GM12878 (cell line): Measurements from ENCODE around the gene SLC1A7. TPM values are rescaled to one million over a fixed set of nuclear protein-coding genes. Genes with fewer than 3 reads are reported as not detected.

Experiments
- ATAC-seq: fragments of 200-7000 bp; cut with Tn5 transposase; 3 replicates; pipeline ENCODE4 v1.9.1; 2020; ENCODE audit warnings: mild to moderate bottlenecking, moderate library complexity
- BruUV-seq: library from RNA; stranded (reverse); fragments of 400-500 nt; replicated peaks from 2 replicates; lab custom pipeline; 2021; lab: Mats Ljungman, UMichigan
- CTCF ChIA-PET: fragments of 300-600 bp; sonication (Branson Sonifier 250); formaldehyde crosslinking; extraction: SDS; loops from one replicate; lab custom pipeline; 2021; ENCODE audit warnings: inconsistent platforms; lab: Yijun Ruan, JAX
- POLR2A ChIA-PET: fragments of 350-600 bp; formaldehyde crosslinking; extraction: SDS; loops from one replicate; lab custom pipeline; 2021; ENCODE audit warnings: inconsistent platforms; lab: Charles Lee
- RAD21 ChIA-PET: fragments of 300-600 bp; sonication (Branson Sonifier 250); formaldehyde crosslinking; loops from one replicate; lab custom pipeline; 2023; ENCODE audit warnings: antibody characterized with exemption; ENCODE audit not compliant: unreplicated experiment; lab: Charles Lee
- SMC1A ChIA-PET: fragments of 300-600 bp; sonication (Branson Sonifier 250); formaldehyde crosslinking; loops from one replicate; lab custom pipeline; 2023; ENCODE audit not compliant: unreplicated experiment, uncharacterized antibody; lab: Charles Lee
- DNase-seq: peaks from one replicate; pipeline ENCODE4 v3.0.0-alpha.2; 2011; ENCODE audit warnings: low read depth, low spot score
- FAIRE-seq: peaks from 3 replicates; lab custom pipeline; 2011; peaks lifted over from hg19 to GRCh38; lab: Jason Lieb, UNC
- H2AFZ ChIP-seq: 2 replicates; pipeline ENCODE4 v1.6.0; 2011; ENCODE audit warnings: low read depth, low read length, control low read depth; ENCODE audit not compliant: control insufficient read depth
- H3K27ac ChIP-seq: 2 replicates; pipeline ENCODE4 v1.5.1; 2011; ENCODE audit warnings: control low read depth; ENCODE audit not compliant: control insufficient read depth, insufficient read depth
- H3K27me3 ChIP-seq, 2 experiments: replicated peaks in 1 of 2; 2 replicates each; pipeline versions ENCODE4 v1.6.0 to v1.6.1; 2011; ENCODE audit warnings: low read length in 1 of 2; ENCODE audit not compliant: control insufficient read depth in 2 of 2, insufficient read depth in 2 of 2
- H3K36me3 ChIP-seq, 2 experiments: 2 replicates each; pipeline ENCODE4 v1.5.1; 2011; ENCODE audit warnings: low read length in 1 of 2; ENCODE audit not compliant: control insufficient read depth in 2 of 2, insufficient read depth in 2 of 2
- H3K4me1 ChIP-seq: 2 replicates; pipeline ENCODE4 v1.6.1; 2011; ENCODE audit warnings: mild to moderate bottlenecking, low read length, moderate library complexity, mixed read lengths; ENCODE audit not compliant: control insufficient read depth, insufficient read depth
- H3K4me2 ChIP-seq: 2 replicates; pipeline ENCODE4 v1.6.0; 2011; ENCODE audit warnings: control low read depth; ENCODE audit not compliant: control insufficient read depth, insufficient read depth
- H3K4me3 ChIP-seq: fragments of 200-600 bp; sonication (generic); 2 replicates; pipeline ENCODE4 v1.5.1; 2016
- H3K79me2 ChIP-seq: 2 replicates; pipeline ENCODE4 v1.6.0; 2011; ENCODE audit warnings: low read length; ENCODE audit not compliant: control insufficient read depth, insufficient read depth
- H3K9ac ChIP-seq: 2 replicates; pipeline ENCODE4 v1.8.0; 2011; ENCODE audit warnings: low read length, control low read depth, mixed read lengths; ENCODE audit not compliant: control insufficient read depth, insufficient read depth
- H3K9me3 ChIP-seq: replicated peaks from 3 replicates; pipeline ENCODE4 v1.5.1; 2011; ENCODE audit warnings: mild to moderate bottlenecking, low read length; ENCODE audit not compliant: control insufficient read depth, insufficient read depth
- H4K20me1 ChIP-seq: 2 replicates; pipeline ENCODE4 v1.6.0; 2011; ENCODE audit not compliant: control insufficient read depth, insufficient read depth
- CUX1 ChIP-seq: IDR thresholded peaks from 2 replicates; pipeline ENCODE4 v1.6.1; 2012; ENCODE audit warnings: improper control_type of control experiment, low read depth, low read length; ENCODE audit not compliant: insufficient replicate concordance
- EED ChIP-seq: sonication (generic); IDR thresholded peaks from 2 replicates; pipeline ENCODE4 v1.6.1; 2016; ENCODE audit warnings: antibody characterized with exemption, low read depth
- EGR1 ChIP-seq, 2 experiments: IDR thresholded peaks; 1 replicate in 1 of 2; 2 replicates in 1 of 2; pipeline ENCODE4 v1.6.1; 2011 to 2012; ENCODE audit warnings: low read depth in 2 of 2, low read length in 2 of 2, borderline replicate concordance in 1 of 2, mild to moderate bottlenecking in 1 of 2, moderate library complexity in 1 of 2
- IKZF1 ChIP-seq: fragments of 450-650 bp; conservative IDR thresholded peaks from 2 replicates; pipeline ENCODE4 v1.6.1; 2017; ENCODE audit warnings: antibody characterized with exemption, mild to moderate bottlenecking
- IRF5 ChIP-seq: fragments of 450-650 bp; IDR thresholded peaks from 2 replicates; pipeline ENCODE4 v1.6.1; 2017; ENCODE audit warnings: borderline replicate concordance
- KDM1A ChIP-seq: fragments of 200-600 bp; sonication (generic); IDR thresholded peaks from 2 replicates; pipeline ENCODE4 v1.6.1; 2016; ENCODE audit warnings: borderline replicate concordance
- KLF5 ChIP-seq: fragments of 450-650 bp; IDR thresholded peaks from 2 replicates; pipeline ENCODE4 v1.6.1; 2014; ENCODE audit warnings: mild to moderate bottlenecking; ENCODE audit not compliant: partially characterized antibody
- MXI1 ChIP-seq: fragments of 150-350 bp; IDR thresholded peaks from 2 replicates; pipeline ENCODE4 v1.6.1; 2011; ENCODE audit warnings: low read depth, mild to moderate bottlenecking, inconsistent platforms, low read length, improper control_type of control experiment
- NFXL1 ChIP-seq: fragments of 450-650 bp; IDR thresholded peaks from 2 replicates; pipeline ENCODE4 v1.6.1; 2017; ENCODE audit warnings: antibody characterized with exemption, mild to moderate bottlenecking, borderline replicate concordance
- SIN3A ChIP-seq: IDR thresholded peaks from 2 replicates; pipeline ENCODE4 v1.6.1; 2012; ENCODE audit warnings: low read depth, low read length, improper control_type of control experiment
- SREBF1 ChIP-seq: IDR thresholded peaks from 2 replicates; pipeline ENCODE4 v1.6.1; 2012; ENCODE audit warnings: mild to moderate bottlenecking, low read length
- SUPT20H ChIP-seq: IDR thresholded peaks from 2 replicates; pipeline ENCODE4 v1.6.1; 2011; ENCODE audit warnings: low read depth, mild to moderate bottlenecking, low read length, moderate library complexity, borderline replicate concordance; ENCODE audit not compliant: control insufficient read depth
- ZNF622 ChIP-seq: fragments of 450-650 bp; IDR thresholded peaks from 2 replicates; pipeline ENCODE4 v1.6.1; 2017; ENCODE audit warnings: mild to moderate bottlenecking, inconsistent platforms
- ZZZ3 ChIP-seq: IDR thresholded peaks from 2 replicates; pipeline ENCODE4 v1.6.1; 2011; ENCODE audit warnings: low read depth; ENCODE audit not compliant: control insufficient read depth, insufficient read length
- WGBS: methylation state at CpG from one replicate; pipeline ENCODE4 v1.1.6; 2016; ENCODE audit warnings: low lambda C conversion rate; ENCODE audit not compliant: insufficient replicate concordance, insufficient coverage; ENCODE audit errors: missing lambda C conversion rate; 5-methylcytosine and 5-hydroxymethylcytosine counted together
- in situ Hi-C: fragments of 300-500 bp; cut with MboI; formaldehyde crosslinking; loops from 9 replicates; pipeline ENCODE4 v1.14.3; 2018; ENCODE audit warnings: mixed read lengths
- intact Hi-C: fragments of 100-400 bp; cut with micrococcal nuclease; formaldehyde crosslinking; loops from one replicate; pipeline ENCODE4 v1.14.2; 2022; ENCODE audit not compliant: unreplicated experiment
- polyA plus RNA-seq, 11 experiments: library from polyadenylated mRNA; depleted of rRNA in 4 of 11; unstranded in 6 of 11; stranded (reverse) in 5 of 11; fragments of >200 nt; fragmentation: Nextera tagmentation in 4 of 11; fragmentation: Illumina TruSeq in 1 of 11; extraction: Ambion mirVana in 4 of 11; extraction: Trizol in 1 of 11; gene quantifications; 1 replicate in 1 of 11; 2 replicates in 10 of 11; pipeline versions ENCODE4 v1.2.1 to v1.2.3, GENCODE V29; 2011 to 2016; ENCODE audit warnings: inconsistent platforms in 2 of 11, missing spikeins in 2 of 11, low read depth in 1 of 11
- total RNA-seq, 4 experiments: library from RNA; depleted of rRNA in 3 of 4; stranded (reverse); fragments of >200 nt in 3 of 4; fragmentation: Illumina TruSeq in 1 of 4; extraction: Trizol in 1 of 4; gene quantifications; 2 replicates each; pipeline versions ENCODE4 v1.2.1 to v1.2.3, GENCODE V29; 2013 to 2021
- TF ChIP-seq, protein P1 (sequence below): fragments of 450-650 bp; IDR thresholded peaks from 2 replicates; pipeline ENCODE4 v1.6.1; 2017; ENCODE audit warnings: antibody characterized with exemption, mild to moderate bottlenecking, moderate library complexity
- TF ChIP-seq, protein P2 (sequence below): IDR thresholded peaks from 2 replicates; pipeline ENCODE4 v1.6.1; 2012; ENCODE audit warnings: low read depth, low read length, improper control_type of control experiment

Gene SLC1A7
- total and polyA plus RNA-seq, 10 of the 15 experiments (the other 5 are each of a cell fraction or from before 2014, with no cell fraction given): not detected

DNA sequence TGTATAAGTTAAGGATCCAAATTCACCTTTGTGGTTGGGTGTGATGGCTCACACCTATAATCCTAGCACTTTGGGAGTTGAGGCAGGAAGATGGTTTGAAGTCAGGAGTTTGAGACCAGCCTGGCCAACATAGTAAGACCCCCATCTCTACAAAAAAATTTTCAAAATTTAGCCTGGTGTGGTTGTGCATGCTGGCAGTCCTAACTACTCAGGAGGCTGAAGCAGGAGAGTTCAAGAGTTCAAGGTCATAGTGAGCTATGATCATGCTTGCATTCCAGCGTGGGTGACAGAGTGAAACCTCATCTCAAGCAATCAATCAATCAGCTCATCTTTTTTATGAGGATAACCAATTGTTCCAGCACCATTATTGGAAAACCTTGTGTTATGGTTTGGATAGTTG, 16.5 kb upstream of the SLC1A7 start:
- H3K9ac ChIP-seq: no peak overlapping the region
- H4K20me1 ChIP-seq: no peaks in the 10 kb centered on the region
- POLR2A ChIA-PET: no interaction called here
- RAD21 ChIA-PET: no interaction called here
- TF ChIP-seq ZZZ3 (no peak), CUX1 (no peak), KDM1A (no peak), MXI1 (no peak), NFXL1 (no peak), EGR1 (IDR thresholded peaks at IDR 0.05; ENCODE audit: borderline replicate concordance in 1 of 2, low read depth in 2 of 2, low read length in 2 of 2) (no peak), SREBF1 (no peak), KLF5 (no peak), SUPT20H (no peak), IRF5 (no peak), ZNF622 (no peak), IKZF1 (no peak), EED (no peak), SIN3A (no peak)
- TF ChIP-seq, protein P1, sequence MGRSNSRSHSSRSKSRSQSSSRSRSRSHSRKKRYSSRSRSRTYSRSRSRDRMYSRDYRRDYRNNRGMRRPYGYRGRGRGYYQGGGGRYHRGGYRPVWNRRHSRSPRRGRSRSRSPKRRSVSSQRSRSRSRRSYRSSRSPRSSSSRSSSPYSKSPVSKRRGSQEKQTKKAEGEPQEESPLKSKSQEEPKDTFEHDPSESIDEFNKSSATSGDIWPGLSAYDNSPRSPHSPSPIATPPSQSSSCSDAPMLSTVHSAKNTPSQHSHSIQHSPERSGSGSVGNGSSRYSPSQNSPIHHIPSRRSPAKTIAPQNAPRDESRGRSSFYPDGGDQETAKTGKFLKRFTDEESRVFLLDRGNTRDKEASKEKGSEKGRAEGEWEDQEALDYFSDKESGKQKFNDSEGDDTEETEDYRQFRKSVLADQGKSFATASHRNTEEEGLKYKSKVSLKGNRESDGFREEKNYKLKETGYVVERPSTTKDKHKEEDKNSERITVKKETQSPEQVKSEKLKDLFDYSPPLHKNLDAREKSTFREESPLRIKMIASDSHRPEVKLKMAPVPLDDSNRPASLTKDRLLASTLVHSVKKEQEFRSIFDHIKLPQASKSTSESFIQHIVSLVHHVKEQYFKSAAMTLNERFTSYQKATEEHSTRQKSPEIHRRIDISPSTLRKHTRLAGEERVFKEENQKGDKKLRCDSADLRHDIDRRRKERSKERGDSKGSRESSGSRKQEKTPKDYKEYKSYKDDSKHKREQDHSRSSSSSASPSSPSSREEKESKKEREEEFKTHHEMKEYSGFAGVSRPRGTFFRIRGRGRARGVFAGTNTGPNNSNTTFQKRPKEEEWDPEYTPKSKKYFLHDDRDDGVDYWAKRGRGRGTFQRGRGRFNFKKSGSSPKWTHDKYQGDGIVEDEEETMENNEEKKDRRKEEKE: no peak
- TF ChIP-seq, protein P2, sequence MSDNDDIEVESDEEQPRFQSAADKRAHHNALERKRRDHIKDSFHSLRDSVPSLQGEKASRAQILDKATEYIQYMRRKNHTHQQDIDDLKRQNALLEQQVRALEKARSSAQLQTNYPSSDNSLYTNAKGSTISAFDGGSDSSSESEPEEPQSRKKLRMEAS: no peak
- no TSS peak for BruUV-seq
- H3K4me1 ChIP-seq: no peaks in the 10 kb centered on the region
- FAIRE-seq: no peak
- H3K79me2 ChIP-seq: no peaks in the 10 kb centered on the region
- H3K27ac ChIP-seq: no peak overlapping the region
- intact Hi-C loops: no loop called here
- in situ Hi-C loops: no loop called here
- no peaks in the 10 kb centered on the region for H3K36me3 ChIP-seq
- peaks cover 0 to 1% of the 10 kb centered on the region in 2 experiments; a peak in 2 of 4 replicates for H3K27me3 ChIP-seq
- no peak overlapping the region for H2AFZ ChIP-seq
- WGBS: 5% methylated on average over 1 of the region's 1 CpG
- SMC1A ChIA-PET: no interaction called here
- DNase-seq: no peak
- no peaks in the 10 kb centered on the region for H3K9me3 ChIP-seq
- no peak overlapping the region for H3K4me2 ChIP-seq
- H3K4me3 ChIP-seq: no peak overlapping the region
- CTCF ChIA-PET: interaction anchor here (0.6 kb wide), 1 partner anchor 259 kb away, joined by 4 read pairs; no protein-coding TSS in a partner anchor
- ATAC-seq: no peak
